ENCODE results near the gene KIAA1958. TPM values are rescaled to one million over a fixed set of nuclear protein-coding genes. Genes with fewer than 3 reads are reported as not detected.

KIAA1958 gene
- polyA plus RNA-seq, 2 of the 4 experiments (the other 2 are of a cell fraction), result 2.2 to 3.7 TPM

DNA sequence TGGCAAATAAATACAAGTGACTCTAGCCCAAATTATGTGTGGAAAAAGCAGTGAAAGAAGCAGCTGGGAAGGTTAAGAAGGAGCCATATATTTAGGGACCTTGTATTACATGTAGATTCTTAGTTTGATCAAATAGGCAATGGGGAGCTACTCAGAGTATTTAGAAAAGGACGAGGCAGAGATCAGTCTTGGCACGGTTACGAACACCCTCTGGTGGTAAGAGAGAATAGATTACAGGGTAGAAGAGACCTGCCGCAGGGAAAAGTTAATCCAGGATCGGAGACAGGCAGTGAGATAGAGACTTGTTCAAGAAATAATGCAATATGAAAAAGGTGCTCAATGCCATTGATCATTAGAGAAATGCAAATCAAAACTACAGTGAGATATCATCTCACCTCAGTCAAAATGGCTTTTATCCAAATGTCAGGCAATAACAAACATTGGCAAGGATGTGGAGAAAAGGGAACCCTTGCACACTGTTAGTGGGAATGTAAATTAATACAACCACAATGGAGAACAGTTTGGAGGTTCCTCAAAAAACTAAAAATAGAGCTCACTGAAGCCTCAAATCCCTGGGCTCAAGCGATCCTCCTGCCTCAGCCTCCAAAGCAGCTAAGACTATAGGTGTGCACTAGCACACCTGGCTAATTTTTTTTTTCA lies 219.3 kb downstream of the KIAA1958 start:
- H3K9me3 ChIP-seq, result no peaks in the 10 kb centered on the region
- H3K4me2 ChIP-seq, result no peak overlapping the region
- H3K4me1 ChIP-seq, result no peaks in the 10 kb centered on the region
- ChIA-PET POLR2A (no interaction called here), CTCF (interaction anchor here (1.0 to 2.3 kb wide), 7 partner anchors 8 to 608 kb away, joined by 3 to 9 read pairs (median 3); no protein-coding TSS in a partner anchor)
- no peak overlapping the region for H3K4me3 ChIP-seq
- FAIRE-seq, result peak; percentile 59
- peak in 1 of 2 experiments; percentile 48 for DNase-seq (ENCODE audit: low read depth in 1 of 2, low spot score in 1 of 2)
- 60% methylated on average over 6 of the region's 6 CpGs for WGBS (ENCODE audit: missing lambda C conversion rate)
- H3K27ac ChIP-seq, result no peak overlapping the region
- TF ChIP-seq ESRRA (IDR thresholded peaks at IDR 0.05; ENCODE audit: borderline replicate concordance, low read length), result no peak
- no peak for TF ChIP-seq HEYL (CRISPR knock-in tag; IDR thresholded peaks at IDR 0.05)
- TF ChIP-seq SMC3 (IDR thresholded peaks at IDR 0.05), result peak; percentile 37; the same call in 1 of the 3 replicates
- peak; percentile 44 to 54; a peak in 4 of 5 replicates for TF ChIP-seq RAD21 (conservative IDR thresholded peaks at IDR 0.05 in 1 of 2, IDR thresholded peaks at IDR 0.05 in 1 of 2)
- no peak for TF ChIP-seq RCOR1 (IDR thresholded peaks at IDR 0.05; ENCODE audit: low read depth, low read length)
- TF ChIP-seq HOXA7 (CRISPR knock-in tag; IDR thresholded peaks at IDR 0.05), result no peak
- TF ChIP-seq, protein P1, sequence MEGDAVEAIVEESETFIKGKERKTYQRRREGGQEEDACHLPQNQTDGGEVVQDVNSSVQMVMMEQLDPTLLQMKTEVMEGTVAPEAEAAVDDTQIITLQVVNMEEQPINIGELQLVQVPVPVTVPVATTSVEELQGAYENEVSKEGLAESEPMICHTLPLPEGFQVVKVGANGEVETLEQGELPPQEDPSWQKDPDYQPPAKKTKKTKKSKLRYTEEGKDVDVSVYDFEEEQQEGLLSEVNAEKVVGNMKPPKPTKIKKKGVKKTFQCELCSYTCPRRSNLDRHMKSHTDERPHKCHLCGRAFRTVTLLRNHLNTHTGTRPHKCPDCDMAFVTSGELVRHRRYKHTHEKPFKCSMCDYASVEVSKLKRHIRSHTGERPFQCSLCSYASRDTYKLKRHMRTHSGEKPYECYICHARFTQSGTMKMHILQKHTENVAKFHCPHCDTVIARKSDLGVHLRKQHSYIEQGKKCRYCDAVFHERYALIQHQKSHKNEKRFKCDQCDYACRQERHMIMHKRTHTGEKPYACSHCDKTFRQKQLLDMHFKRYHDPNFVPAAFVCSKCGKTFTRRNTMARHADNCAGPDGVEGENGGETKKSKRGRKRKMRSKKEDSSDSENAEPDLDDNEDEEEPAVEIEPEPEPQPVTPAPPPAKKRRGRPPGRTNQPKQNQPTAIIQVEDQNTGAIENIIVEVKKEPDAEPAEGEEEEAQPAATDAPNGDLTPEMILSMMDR (IDR thresholded peaks at IDR 0.05), result peak; percentile 44
- TF ChIP-seq FOSB (CRISPR knock-in tag; IDR thresholded peaks at IDR 0.05), result no peak
- TF ChIP-seq RARB (CRISPR knock-in tag; IDR thresholded peaks at IDR 0.05), result no peak
- ATAC-seq, result peak; percentile 82 to 87

DNA sequence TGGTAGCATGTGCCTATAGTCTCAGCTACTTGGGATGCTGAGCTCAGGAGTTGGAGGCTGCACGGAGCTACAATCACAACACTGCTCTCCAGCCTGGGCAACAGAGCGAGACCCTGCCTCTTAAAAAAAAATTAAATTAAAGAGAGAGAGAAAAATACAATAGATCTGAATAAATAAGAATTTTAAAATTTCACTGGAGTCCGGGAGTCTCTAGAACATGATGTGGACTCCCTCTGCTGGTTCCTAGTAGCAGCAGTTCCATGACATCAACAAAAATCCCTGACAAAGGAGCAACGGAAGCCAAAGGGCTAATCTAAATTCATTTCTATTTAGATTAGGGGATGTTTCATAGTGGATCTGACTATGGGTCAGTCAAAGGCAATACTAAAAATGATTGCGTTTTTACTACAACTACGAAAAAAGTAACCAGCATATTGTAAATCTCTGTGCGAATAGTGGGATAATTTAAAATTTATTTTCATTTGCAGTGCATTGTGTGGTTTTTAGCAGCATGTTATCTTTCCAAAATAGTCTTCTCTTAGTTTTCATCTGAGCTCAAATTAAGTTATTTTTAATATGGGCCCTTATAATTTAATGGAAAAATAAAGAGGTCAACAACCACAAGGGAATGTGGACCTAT lies 224.5 kb downstream of the KIAA1958 start:
- peak in 1 of 2 experiments; percentile 67; a peak in 3 of 6 replicates for ATAC-seq
- CTCF ChIA-PET, result interaction anchor here (0.6 to 2.1 kb wide), 18 partner anchors 10 to 946 kb away, joined by 3 to 10 read pairs (median 4); no protein-coding TSS in a partner anchor

GRCh38 chr9:112712678-112713077 lies 226.1 kb downstream of the KIAA1958 start:
- ATAC-seq (no peak), FAIRE-seq (no peak), DNase-seq (ENCODE audit: low read depth in 1 of 2, low spot score in 1 of 2) (no peak)
- TF ChIP-seq, protein P2, sequence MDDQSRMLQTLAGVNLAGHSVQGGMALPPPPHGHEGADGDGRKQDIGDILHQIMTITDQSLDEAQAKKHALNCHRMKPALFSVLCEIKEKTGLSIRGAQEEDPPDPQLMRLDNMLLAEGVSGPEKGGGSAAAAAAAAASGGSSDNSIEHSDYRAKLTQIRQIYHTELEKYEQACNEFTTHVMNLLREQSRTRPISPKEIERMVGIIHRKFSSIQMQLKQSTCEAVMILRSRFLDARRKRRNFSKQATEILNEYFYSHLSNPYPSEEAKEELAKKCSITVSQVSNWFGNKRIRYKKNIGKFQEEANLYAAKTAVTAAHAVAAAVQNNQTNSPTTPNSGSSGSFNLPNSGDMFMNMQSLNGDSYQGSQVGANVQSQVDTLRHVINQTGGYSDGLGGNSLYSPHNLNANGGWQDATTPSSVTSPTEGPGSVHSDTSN (IDR thresholded peaks at IDR 0.05), result no peak
- TF ChIP-seq CEBPB (IDR thresholded peaks at IDR 0.05), result no peak
- TF ChIP-seq, protein P3, sequence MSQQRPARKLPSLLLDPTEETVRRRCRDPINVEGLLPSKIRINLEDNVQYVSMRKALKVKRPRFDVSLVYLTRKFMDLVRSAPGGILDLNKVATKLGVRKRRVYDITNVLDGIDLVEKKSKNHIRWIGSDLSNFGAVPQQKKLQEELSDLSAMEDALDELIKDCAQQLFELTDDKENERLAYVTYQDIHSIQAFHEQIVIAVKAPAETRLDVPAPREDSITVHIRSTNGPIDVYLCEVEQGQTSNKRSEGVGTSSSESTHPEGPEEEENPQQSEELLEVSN (IDR thresholded peaks at IDR 0.05; ENCODE audit: borderline replicate concordance, low read depth), result no peak
- no peak for TF ChIP-seq RFX5 (IDR thresholded peaks at IDR 0.05)
- TF ChIP-seq RNF2 (IDR thresholded peaks at IDR 0.05; ENCODE audit: borderline replicate concordance, low read depth), result no peak
- no peak for TF ChIP-seq CBX2 (IDR thresholded peaks at IDR 0.05; ENCODE audit: borderline replicate concordance, low read depth)
- no peak for TF ChIP-seq ZNF302 (CRISPR knock-in tag; IDR thresholded peaks at IDR 0.05)
- no peak for TF ChIP-seq HOXA7 (CRISPR knock-in tag; IDR thresholded peaks at IDR 0.05)
- TF ChIP-seq SMC3 (IDR thresholded peaks at IDR 0.05), result no peak
- no peak for TF ChIP-seq JUN (IDR thresholded peaks at IDR 0.05)
- no peak for TF ChIP-seq EP300 (IDR thresholded peaks at IDR 0.05)
- TF ChIP-seq ESRRA (IDR thresholded peaks at IDR 0.05; ENCODE audit: borderline replicate concordance, low read length), result no peak
- no peak for TF ChIP-seq EHF (CRISPR knock-in tag; IDR thresholded peaks at IDR 0.05)
- TF ChIP-seq SREBF2 (IDR thresholded peaks at IDR 0.05), result no peak
- no peak for TF ChIP-seq BHLHE40 (IDR thresholded peaks at IDR 0.05; ENCODE audit: low read depth, low read length)
- no peak for TF ChIP-seq CHD2 (IDR thresholded peaks at IDR 0.05; ENCODE audit: low read length, partially characterized antibody)
- no peak for TF ChIP-seq FOSB (CRISPR knock-in tag; IDR thresholded peaks at IDR 0.05)
- Histone ChIP-seq H3K4me1 (peaks cover 5% of the 10 kb centered on the region; the same call in 1 of the 3 replicates), H3K27ac (no peak overlapping the region), H3K9me3 (peaks cover 4% of the 10 kb centered on the region; the same call in 1 of the 3 replicates), H3K4me3 (no peak overlapping the region), H3K4me2 (no peak overlapping the region)
- POLR2A ChIA-PET, result no interaction called here
- 91% methylated on average over 3 of the region's 3 CpGs for WGBS (ENCODE audit: missing lambda C conversion rate)
- CTCF ChIA-PET, result interaction anchor here (1.4 to 2.1 kb wide), 3 partner anchors 107 to 600 kb away, joined by 3 to 10 read pairs (median 5); no protein-coding TSS in a partner anchor

More for the DNA sequence above, 224.5 kb downstream of the KIAA1958 start:
- DNase-seq (ENCODE audit: low read depth in 1 of 2, low spot score in 1 of 2) (peak in 1 of 2 experiments; percentile 42), FAIRE-seq (no peak)
- Histone ChIP-seq H3K27ac (no peak overlapping the region), H3K4me2 (no peak overlapping the region), H3K4me3 (no peak overlapping the region), H3K4me1 (no peaks in the 10 kb centered on the region), H3K9me3 (peaks cover 4% of the 10 kb centered on the region; the same call in 1 of the 3 replicates)
- peak; percentile 55 to 58 for TF ChIP-seq RAD21 (conservative IDR thresholded peaks at IDR 0.05 in 1 of 2, IDR thresholded peaks at IDR 0.05 in 1 of 2)
- no peak for TF ChIP-seq KDM5A (IDR thresholded peaks at IDR 0.05)
- no peak for TF ChIP-seq CHD2 (IDR thresholded peaks at IDR 0.05; ENCODE audit: low read length, partially characterized antibody)
- TF ChIP-seq, protein P1 (IDR thresholded peaks at IDR 0.05), result peak; percentile 55
- no peak for TF ChIP-seq CEBPB (IDR thresholded peaks at IDR 0.05)
- TF ChIP-seq NPAS2 (CRISPR knock-in tag; IDR thresholded peaks at IDR 0.05; ENCODE audit: borderline replicate concordance), result no peak
- no peak for TF ChIP-seq FOSB (CRISPR knock-in tag; IDR thresholded peaks at IDR 0.05)
- no peak for TF ChIP-seq RNF2 (IDR thresholded peaks at IDR 0.05; ENCODE audit: borderline replicate concordance, low read depth)
- peak; percentile 46; the same call in 2 of the 3 replicates for TF ChIP-seq SMC3 (IDR thresholded peaks at IDR 0.05)
- 75% methylated on average over 7 of the region's 7 CpGs for WGBS (ENCODE audit: missing lambda C conversion rate)
- POLR2A ChIA-PET, result no interaction called here
